OCI-LY1 (cell line): ENCODE data around the gene MYO1D.

Experiments used
- H2AFZ ChIP-seq: fragments of 200-600 bp; sonication (generic), shearing (Covaris generic); 2 replicates; pipeline ENCODE4 v1.6.0; 2014; ENCODE audit warnings: antibody characterized with exemption, mild to moderate bottlenecking, low read length
- H3F3A ChIP-seq: fragments of 200-600 bp; sonication (generic), shearing (Covaris generic); 2 replicates; pipeline ENCODE4 v1.6.0; 2014; ENCODE audit warnings: mild to moderate bottlenecking, antibody characterized with exemption, low read length, moderate library complexity; ENCODE audit not compliant: insufficient read depth
- H3K27ac ChIP-seq: fragments of 200-600 bp; sonication (generic); 2 replicates; pipeline ENCODE4 v1.5.1; 2014; ENCODE audit warnings: low read length, mixed run types, mild to moderate bottlenecking, low read depth; ENCODE audit not compliant: poor library complexity, severe bottlenecking
- H3K27me3 ChIP-seq: fragments of 200-600 bp; sonication (generic); 2 replicates; pipeline ENCODE4 v1.6.0; 2014; ENCODE audit warnings: antibody characterized with exemption, mild to moderate bottlenecking, low read length, moderate library complexity; ENCODE audit not compliant: insufficient read depth
- H3K36me3 ChIP-seq: fragments of 200-600 bp; sonication (generic); 2 replicates; pipeline ENCODE4 v1.6.1; 2014; ENCODE audit warnings: mild to moderate bottlenecking, antibody characterized with exemption, low read length, moderate library complexity, mixed read lengths; ENCODE audit not compliant: insufficient read depth
- H3K4me1 ChIP-seq: fragments of 200-600 bp; sonication (generic); 2 replicates; pipeline ENCODE4 v1.5.1; 2014; ENCODE audit warnings: mild to moderate bottlenecking, low read length, moderate library complexity; ENCODE audit not compliant: insufficient read depth, severe bottlenecking
- H3K4me2 ChIP-seq: fragments of 200-600 bp; sonication (generic), shearing (Covaris generic); 2 replicates; pipeline ENCODE4 v1.6.1; 2014; ENCODE audit warnings: low read length
- H3K4me3 ChIP-seq: fragments of 200-600 bp; sonication (generic); 2 replicates; pipeline ENCODE4 v1.5.1; 2014; ENCODE audit warnings: low read length, low read depth, mild to moderate bottlenecking, mixed read lengths; ENCODE audit not compliant: poor library complexity, severe bottlenecking
- H3K79me2 ChIP-seq: fragments of 200-600 bp; shearing (Covaris generic); 2 replicates; pipeline ENCODE4 v1.6.1; 2016; ENCODE audit warnings: mixed run types, low read length, mixed read lengths; ENCODE audit not compliant: insufficient read depth
- H3K9ac ChIP-seq: fragments of 200-600 bp; sonication (generic), shearing (Covaris generic); 2 replicates; pipeline ENCODE4 v1.6.1; 2014; ENCODE audit warnings: mild to moderate bottlenecking, low read length, mixed read lengths
- H3K9me2 ChIP-seq: fragments of 200-600 bp; sonication (generic), shearing (Covaris generic); 2 replicates; pipeline ENCODE4 v1.6.1; 2014; ENCODE audit warnings: low read depth, mild to moderate bottlenecking, low read length, mixed read lengths
- H3K9me3 ChIP-seq: fragments of 200-600 bp; shearing (Covaris generic); 2 replicates; pipeline ENCODE4 v1.6.1; 2014; ENCODE audit warnings: low read length, mixed read lengths
- H4K20me1 ChIP-seq: fragments of 200-600 bp; sonication (generic), shearing (Covaris generic); 2 replicates; pipeline ENCODE4 v1.6.0; 2016; ENCODE audit warnings: mild to moderate bottlenecking, low read length; ENCODE audit not compliant: insufficient read depth
- CTCF ChIP-seq: fragments of 200-600 bp; sonication (generic), shearing (Covaris generic); IDR thresholded peaks from 2 replicates; pipeline ENCODE4 v1.5.1; 2017; ENCODE audit warnings: mild to moderate bottlenecking, antibody characterized with exemption, low read length, moderate library complexity, mixed read lengths
- EZH2 ChIP-seq: fragments of 200-600 bp; sonication (generic), shearing (Covaris generic); IDR thresholded peaks from 2 replicates; pipeline ENCODE4 v1.8.0; 2017; ENCODE audit warnings: borderline replicate concordance, mixed run types, mild to moderate bottlenecking, antibody characterized with exemption, low read length, moderate library complexity, mixed read lengths

The MYO1D gene

GRCh38 chr17:32536736-32537643 lies 339.9 kb downstream of the MYO1D start:
- H3K36me3 ChIP-seq = no peaks in the 10 kb centered on the region
- H3K4me2 ChIP-seq = no peak overlapping the region
- H2AFZ ChIP-seq = no peak overlapping the region
- H3K4me3 ChIP-seq = no peak overlapping the region
- no peak overlapping the region for H3K9ac ChIP-seq
- H3K9me2 ChIP-seq = no peaks in the 10 kb centered on the region
- H3K4me1 ChIP-seq = no peaks in the 10 kb centered on the region
- H3K9me3 ChIP-seq = no peaks in the 10 kb centered on the region
- H3K27me3 ChIP-seq = 0 out of 2 replicates have a peak, but pooled peaks cover 6% of the 10 kb centered on the region
- H3K79me2 ChIP-seq = no peaks in the 10 kb centered on the region
- H4K20me1 ChIP-seq = no peaks in the 10 kb centered on the region
- H3K27ac ChIP-seq = no peak overlapping the region
- TF ChIP-seq EZH2 = no peak
- no peak for TF ChIP-seq CTCF
- no peaks in the 10 kb centered on the region for H3F3A ChIP-seq

GRCh38 chr17:32533296-32533695 lies 343.6 kb downstream of the MYO1D start:
- Histone ChIP-seq H3K27ac (no peak overlapping the region), H3K9me3 (no peaks in the 10 kb centered on the region), H3K4me2 (no peak overlapping the region), H2AFZ (no peak overlapping the region), H3K9me2 (no peaks in the 10 kb centered on the region), H3K9ac (no peak overlapping the region), H3K27me3 (0 out of 2 replicates have a peak, but pooled peaks cover 6% of the 10 kb centered on the region), H3K4me3 (no peak overlapping the region), H3K36me3 (no peaks in the 10 kb centered on the region), H3F3A (no peaks in the 10 kb centered on the region), H3K79me2 (no peaks in the 10 kb centered on the region), H4K20me1 (no peaks in the 10 kb centered on the region), H3K4me1 (no peaks in the 10 kb centered on the region)
- TF ChIP-seq EZH2 = no peak
- no peak for TF ChIP-seq CTCF

GRCh38 chr17:32529604-32530003 lies 347.3 kb downstream of the MYO1D start:
- no peaks in the 10 kb centered on the region for H4K20me1 ChIP-seq
- H3K9ac ChIP-seq = no peak overlapping the region
- no peaks in the 10 kb centered on the region for H3K36me3 ChIP-seq
- H3K4me1 ChIP-seq = no peaks in the 10 kb centered on the region
- TF ChIP-seq EZH2 = no peak
- no peak for TF ChIP-seq CTCF
- H3K9me2 ChIP-seq = no peaks in the 10 kb centered on the region
- H3K27me3 ChIP-seq = no peaks in the 10 kb centered on the region
- no peaks in the 10 kb centered on the region for H3K9me3 ChIP-seq
- no peak overlapping the region for H2AFZ ChIP-seq
- no peak overlapping the region for H3K4me2 ChIP-seq
- H3K79me2 ChIP-seq = no peaks in the 10 kb centered on the region
- H3F3A ChIP-seq = no peaks in the 10 kb centered on the region
- H3K4me3 ChIP-seq = no peak overlapping the region
- H3K27ac ChIP-seq = no peak overlapping the region
